Measurements from ENCODE around the gene CHD5. TPM values are rescaled to one million over a fixed set of nuclear protein-coding genes. Genes with fewer than 3 reads are reported as not detected.

CHD5 gene
- total RNA-seq, 1 experiment from 2014 or later: 0.39 TPM

- no TSS peak for BruUV-seq (replicated peaks)
- Mint-ChIP-seq H3K4me3 (ENCODE audit: unreplicated experiment) (no peak overlapping the region), H3K27ac (ENCODE audit: unreplicated experiment) (no peak overlapping the region), H3K36me3 (ENCODE audit: insufficient read depth, unreplicated experiment) (no peaks in the 10 kb centered on the region), H3K9me3 (ENCODE audit: unreplicated experiment) (no peaks in the 10 kb centered on the region), H3K27me3 (ENCODE audit: insufficient read depth, unreplicated experiment) (peaks cover 4% of the 10 kb centered on the region), H3K4me1 (ENCODE audit: low read depth, unreplicated experiment) (no peaks in the 10 kb centered on the region)
- no peak for DNase-seq
- POLR2A ChIA-PET: no interaction called here
- Histone ChIP-seq H3K4me1 (no peaks in the 10 kb centered on the region), H3K4me3 (ENCODE audit: low read depth, low read length) (no peak overlapping the region), H3K9me3 (no peaks in the 10 kb centered on the region), H3K36me3 (ENCODE audit: control insufficient read depth, insufficient read depth, low read length) (no peaks in the 10 kb centered on the region), H3K27me3 (replicated peaks; ENCODE audit: control insufficient read depth, insufficient read depth, low read length) (no peaks in the 10 kb centered on the region; the same call in 1 of the 2 replicates)
- intact Hi-C loops (cut with micrococcal nuclease; ENCODE audit: unreplicated experiment): no loop called here
- CTCF ChIA-PET: interaction anchor here (1.2 kb wide), 1 partner anchor 119 kb away, joined by 3 read pairs; no protein-coding TSS in a partner anchor
- no peak for TF ChIP-seq CTCF (IDR thresholded peaks at IDR 0.05; ENCODE audit: insufficient read depth in 1 of 2, low read depth in 1 of 2, low read length in 1 of 2, severe bottlenecking in 1 of 2, unreplicated experiment in 1 of 2)
Observed at GRCh38 chr1:6085666-6086065, 94.5 kb downstream of the CHD5 start.

- no peak overlapping the region for H3K4me3 ChIP-seq (ENCODE audit: low read depth, low read length)
- Mint-ChIP-seq H3K4me3 (ENCODE audit: unreplicated experiment) (no peak overlapping the region), H3K27me3 (ENCODE audit: insufficient read depth, unreplicated experiment) (peaks cover 4% of the 10 kb centered on the region), H3K27ac (ENCODE audit: unreplicated experiment) (no peak overlapping the region), H3K9me3 (ENCODE audit: unreplicated experiment) (no peaks in the 10 kb centered on the region), H3K36me3 (ENCODE audit: insufficient read depth, unreplicated experiment) (no peaks in the 10 kb centered on the region), H3K4me1 (ENCODE audit: low read depth, unreplicated experiment) (no peaks in the 10 kb centered on the region)
- BruUV-seq (replicated peaks): no TSS peak
- intact Hi-C loops (cut with micrococcal nuclease; ENCODE audit: unreplicated experiment): no loop called here
- ChIA-PET POLR2A (no interaction called here), CTCF (interaction anchor here (1.2 kb wide), 1 partner anchor 120 kb away, joined by 3 read pairs; no protein-coding TSS in a partner anchor)
- H3K36me3 ChIP-seq (ENCODE audit: control insufficient read depth, insufficient read depth, low read length): no peaks in the 10 kb centered on the region
- H3K4me1 ChIP-seq: no peaks in the 10 kb centered on the region
- TF ChIP-seq CTCF (IDR thresholded peaks at IDR 0.05; ENCODE audit: insufficient read depth in 1 of 2, low read depth in 1 of 2, low read length in 1 of 2, severe bottlenecking in 1 of 2, unreplicated experiment in 1 of 2): no peak
- no peaks in the 10 kb centered on the region; the same call in 1 of the 2 replicates for H3K27me3 ChIP-seq (replicated peaks; ENCODE audit: control insufficient read depth, insufficient read depth, low read length)
- no peak for DNase-seq
- H3K9me3 ChIP-seq: no peaks in the 10 kb centered on the region
Observed at GRCh38 chr1:6084781-6085495, 95.2 kb downstream of the CHD5 start.

- Mint-ChIP-seq H3K36me3 (ENCODE audit: insufficient read depth, unreplicated experiment) (no peaks in the 10 kb centered on the region), H3K9me3 (ENCODE audit: unreplicated experiment) (no peaks in the 10 kb centered on the region), H3K4me3 (ENCODE audit: unreplicated experiment) (no peak overlapping the region), H3K27me3 (ENCODE audit: insufficient read depth, unreplicated experiment) (peaks cover 4% of the 10 kb centered on the region), H3K27ac (ENCODE audit: unreplicated experiment) (no peak overlapping the region), H3K4me1 (ENCODE audit: low read depth, unreplicated experiment) (no peaks in the 10 kb centered on the region)
- CTCF ChIA-PET: interaction anchor here (0.6 kb wide), 1 partner anchor 162 kb away, joined by 8 read pairs; no protein-coding TSS in a partner anchor
- TF ChIP-seq CTCF (IDR thresholded peaks at IDR 0.05; ENCODE audit: insufficient read depth in 1 of 2, low read depth in 1 of 2, low read length in 1 of 2, severe bottlenecking in 1 of 2, unreplicated experiment in 1 of 2): no peak
- H3K4me1 ChIP-seq: no peaks in the 10 kb centered on the region
- H3K27me3 ChIP-seq (replicated peaks; ENCODE audit: control insufficient read depth, insufficient read depth, low read length): no peaks in the 10 kb centered on the region; the same call in 1 of the 2 replicates
- intact Hi-C loops (cut with micrococcal nuclease; ENCODE audit: unreplicated experiment): no loop called here
- no peak overlapping the region for H3K4me3 ChIP-seq (ENCODE audit: low read depth, low read length)
- POLR2A ChIA-PET: no interaction called here
- no peaks in the 10 kb centered on the region for H3K36me3 ChIP-seq (ENCODE audit: control insufficient read depth, insufficient read depth, low read length)
- no TSS peak for BruUV-seq (replicated peaks)
- DNase-seq: no peak
- no peaks in the 10 kb centered on the region for H3K9me3 ChIP-seq
Observed at GRCh38 chr1:6083801-6084446, 96.2 kb downstream of the CHD5 start.
